ENCODE measurements around the gene CMC2. TPM values are rescaled to one million over a fixed set of nuclear protein-coding genes. Genes with fewer than 3 reads are reported as not detected.

The CMC2 gene
- total RNA-seq, 1 donor from 2014 or later: 6.6 TPM

- peak in 1 of 2 donors; percentile 89 for DNase-seq (ENCODE audit: extremely low spot score in 2 of 2)
- intact Hi-C loops (cut with DNase I): no loop called here
- H3K9me3 ChIP-seq: no peaks in the 10 kb centered on the region
- no peak overlapping the region for H3K27ac ChIP-seq
- H3K4me3 ChIP-seq: peak overlapping the region in 1 of 2 donors; percentile 97
- H3K4me1 ChIP-seq: peaks cover 28% of the 10 kb centered on the region
- no peaks in the 10 kb centered on the region for H3K27me3 ChIP-seq
- TF ChIP-seq POLR2AphosphoS5 (IDR thresholded peaks at IDR 0.05; ENCODE audit: insufficient read depth in 1 of 2, low read depth in 1 of 2) (no peak), CTCF (IDR thresholded peaks at IDR 0.05) (no peak), POLR2A (IDR thresholded peaks at IDR 0.05) (no peak)
- no peaks in the 10 kb centered on the region for H3K36me3 ChIP-seq
Observed at GRCh38 chr16:81008505-81008789, 1.8 kb upstream of the CMC2 start.

- Histone ChIP-seq H3K4me3 (peak overlapping the region; percentile 81 to 97), H3K27ac (peak overlapping the region; percentile 98), H3K4me1 (peaks cover 28% of the 10 kb centered on the region), H3K9me3 (no peaks in the 10 kb centered on the region), H3K36me3 (no peaks in the 10 kb centered on the region), H3K27me3 (no peaks in the 10 kb centered on the region)
- TF ChIP-seq POLR2A (IDR thresholded peaks at IDR 0.05) (no peak), POLR2AphosphoS5 (IDR thresholded peaks at IDR 0.05; ENCODE audit: insufficient read depth in 1 of 2, low read depth in 1 of 2) (no peak), CTCF (IDR thresholded peaks at IDR 0.05) (peak in 1 of 3 experiments; percentile 16)
- intact Hi-C loops (cut with DNase I): no loop called here
- DNase-seq (ENCODE audit: extremely low spot score in 2 of 2): peak in 1 of 2 donors; percentile 89
Observed at GRCh38 chr16:81006211-81006812, 373 bp downstream of the CMC2 start.

GRCh38 chr16:81005610-81006161, 999 bp downstream of the CMC2 start:
- H3K36me3 ChIP-seq: no peaks in the 10 kb centered on the region
- intact Hi-C loops (cut with DNase I): no loop called here
- no peak for DNase-seq (ENCODE audit: extremely low spot score in 2 of 2)
- H3K4me3 ChIP-seq: peak overlapping the region; percentile 81 to 97
- no peak for TF ChIP-seq POLR2A (IDR thresholded peaks at IDR 0.05)
- TF ChIP-seq CTCF (IDR thresholded peaks at IDR 0.05): no peak
- TF ChIP-seq POLR2AphosphoS5 (IDR thresholded peaks at IDR 0.05; ENCODE audit: insufficient read depth in 1 of 2, low read depth in 1 of 2): no peak
- H3K4me1 ChIP-seq: peaks cover 28% of the 10 kb centered on the region
- no peaks in the 10 kb centered on the region for H3K27me3 ChIP-seq
- H3K9me3 ChIP-seq: no peaks in the 10 kb centered on the region
- H3K27ac ChIP-seq: peak overlapping the region; percentile 98

GRCh38 chr16:81004646-81005353, 1.9 kb downstream of the CMC2 start:
- DNase-seq (ENCODE audit: extremely low spot score in 2 of 2): no peak
- H3K4me1 ChIP-seq: peaks cover 28% of the 10 kb centered on the region
- no peak overlapping the region for H3K4me3 ChIP-seq
- TF ChIP-seq CTCF (IDR thresholded peaks at IDR 0.05) (peak; percentile 40 to 68 (median 54)), POLR2AphosphoS5 (IDR thresholded peaks at IDR 0.05; ENCODE audit: insufficient read depth in 1 of 2, low read depth in 1 of 2) (peak in 1 of 2 donors; percentile 59), POLR2A (IDR thresholded peaks at IDR 0.05) (no peak)
- H3K27ac ChIP-seq: peak overlapping the region; percentile 25
- H3K27me3 ChIP-seq: no peaks in the 10 kb centered on the region
- H3K9me3 ChIP-seq: no peaks in the 10 kb centered on the region
- no peaks in the 10 kb centered on the region for H3K36me3 ChIP-seq
- intact Hi-C loops (cut with DNase I): no loop called here

Data from vagina (tissue), 2 donors.